SU-DHL-6 (cell line): ENCODE data around the gene ALKBH6.

Source experiments
- H2AFZ ChIP-seq: fragments of 200-600 bp; sonication (generic); 2 replicates; pipeline ENCODE4 v1.6.1; 2014; ENCODE audit warnings: low read depth, mild to moderate bottlenecking, moderate library complexity, mixed read lengths, antibody characterized with exemption, low read length; ENCODE audit not compliant: severe bottlenecking
- H3F3A ChIP-seq: fragments of 200-600 bp; shearing (Covaris generic); 2 replicates; pipeline ENCODE4 v1.6.0; 2016; ENCODE audit warnings: antibody characterized with exemption, mild to moderate bottlenecking; ENCODE audit not compliant: insufficient read depth
- H3K27ac ChIP-seq: fragments of 200-600 bp; sonication (generic); 2 replicates; pipeline ENCODE4 v1.5.1; 2016; ENCODE audit warnings: low read depth, mild to moderate bottlenecking, low read length, moderate library complexity, mixed read lengths
- H3K27me3 ChIP-seq: fragments of 200-600 bp; sonication (generic), shearing (Covaris generic); 2 replicates; pipeline ENCODE4 v1.6.0; 2014; ENCODE audit warnings: mild to moderate bottlenecking, low read length
- H3K36me3 ChIP-seq: fragments of 200-600 bp; sonication (generic); 2 replicates; pipeline ENCODE4 v1.6.1; 2014; ENCODE audit warnings: mild to moderate bottlenecking, low read length, mixed read lengths
- H3K4me2 ChIP-seq: fragments of 300-600, 200-600 bp; shearing (Covaris generic), sonication (generic); 2 replicates; pipeline ENCODE4 v1.6.0; 2014; ENCODE audit warnings: low read length, low read depth, mild to moderate bottlenecking; ENCODE audit not compliant: poor library complexity, severe bottlenecking
- H3K4me3 ChIP-seq: fragments of 200-600 bp; sonication (generic); 2 replicates; pipeline ENCODE4 v1.5.1; 2014; ENCODE audit warnings: antibody characterized with exemption, low read length, mild to moderate bottlenecking, mixed read lengths; ENCODE audit not compliant: insufficient read depth, poor library complexity, severe bottlenecking
- H3K79me2 ChIP-seq: fragments of 200-600 bp; sonication (generic); 2 replicates; pipeline ENCODE4 v1.6.1; 2014; ENCODE audit warnings: mild to moderate bottlenecking, low read length, moderate library complexity; ENCODE audit not compliant: insufficient read depth
- H3K9ac ChIP-seq: fragments of 200-600 bp; sonication (generic); 2 replicates; pipeline ENCODE4 v1.7.0; 2014; ENCODE audit warnings: mild to moderate bottlenecking, low read length
- H3K9me2 ChIP-seq: fragments of 200-600 bp; sonication (generic); replicated peaks from 2 replicates; pipeline ENCODE4 v1.6.1; 2014; ENCODE audit warnings: low read length; ENCODE audit not compliant: insufficient read depth
- H3K9me3 ChIP-seq: fragments of 200-600 bp; sonication (generic); 2 replicates; pipeline ENCODE4 v1.6.1; 2014; ENCODE audit warnings: low read length, mixed read lengths; ENCODE audit not compliant: insufficient read depth
- H4K20me1 ChIP-seq: fragments of 200-600 bp; sonication (generic); 2 replicates; pipeline ENCODE4 v1.6.1; 2014; ENCODE audit warnings: low read depth, mild to moderate bottlenecking, antibody characterized with exemption, low read length, moderate library complexity, mixed read lengths
- CTCF ChIP-seq: fragments of 200-600 bp; sonication (generic); IDR thresholded peaks from one replicate; pipeline ENCODE4 v1.5.1; 2017; ENCODE audit warnings: antibody characterized with exemption, mild to moderate bottlenecking, low read length, moderate library complexity; ENCODE audit not compliant: insufficient read depth, poor library complexity, severe bottlenecking
- EZH2phosphoT487 ChIP-seq: fragments of 200-600 bp; sonication (generic), shearing (Covaris generic); conservative IDR thresholded peaks from 2 replicates; pipeline ENCODE4 v1.6.1; 2018; ENCODE audit warnings: mild to moderate bottlenecking, antibody characterized with exemption, low read length, moderate library complexity, mixed read lengths

Gene ALKBH6

DNA sequence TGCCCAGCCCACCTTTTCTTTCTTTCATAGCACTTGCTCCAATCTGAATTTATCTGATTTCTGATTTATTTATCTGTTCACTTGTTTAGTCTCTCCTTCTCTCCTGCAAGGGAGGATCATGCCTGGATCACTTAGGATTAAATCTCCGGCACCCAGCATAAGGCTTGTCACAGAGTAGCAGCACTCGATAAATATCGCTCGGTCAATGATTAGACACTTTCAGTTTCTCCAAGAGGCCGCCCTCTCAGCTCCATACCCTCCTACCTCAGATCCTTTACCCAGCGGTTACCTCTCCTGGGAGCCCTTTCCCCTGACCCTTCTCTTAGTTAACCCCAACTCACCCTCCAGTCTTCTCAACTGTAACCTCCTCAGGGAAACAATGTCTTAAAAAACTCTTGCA is 17.3 kb upstream of the ALKBH6 start:
- H3K4me3 ChIP-seq, result no peak overlapping the region
- no peak overlapping the region for H3K27ac ChIP-seq
- no peak overlapping the region for H3K4me2 ChIP-seq
- H3K36me3 ChIP-seq, result no peaks in the 10 kb centered on the region
- TF ChIP-seq EZH2phosphoT487 (no peak), CTCF (no peak)
- H3K27me3 ChIP-seq, result no peaks in the 10 kb centered on the region
- no peaks in the 10 kb centered on the region for H3K9me3 ChIP-seq
- no peaks in the 10 kb centered on the region for H3F3A ChIP-seq
- no peak overlapping the region for H2AFZ ChIP-seq
- no peak overlapping the region for H3K9ac ChIP-seq
- H4K20me1 ChIP-seq, result no peaks in the 10 kb centered on the region
- H3K9me2 ChIP-seq, result no peaks in the 10 kb centered on the region
- H3K79me2 ChIP-seq, result no peaks in the 10 kb centered on the region

- no peak overlapping the region for H3K4me3 ChIP-seq
- TF ChIP-seq EZH2phosphoT487 (no peak), CTCF (no peak)
- H3K27ac ChIP-seq, result no peak overlapping the region
- H3K9me3 ChIP-seq, result no peaks in the 10 kb centered on the region
- no peak overlapping the region for H3K9ac ChIP-seq
- no peaks in the 10 kb centered on the region for H3K36me3 ChIP-seq
- no peak overlapping the region for H2AFZ ChIP-seq
- H3K27me3 ChIP-seq, result no peaks in the 10 kb centered on the region
- no peaks in the 10 kb centered on the region for H3K79me2 ChIP-seq
- H4K20me1 ChIP-seq, result no peaks in the 10 kb centered on the region
- no peaks in the 10 kb centered on the region for H3F3A ChIP-seq
- H3K4me2 ChIP-seq, result no peak overlapping the region
- no peaks in the 10 kb centered on the region for H3K9me2 ChIP-seq
These were observed 16.5 kb upstream of the ALKBH6 start for GRCh38 chr19:36030264-36031148.

DNA sequence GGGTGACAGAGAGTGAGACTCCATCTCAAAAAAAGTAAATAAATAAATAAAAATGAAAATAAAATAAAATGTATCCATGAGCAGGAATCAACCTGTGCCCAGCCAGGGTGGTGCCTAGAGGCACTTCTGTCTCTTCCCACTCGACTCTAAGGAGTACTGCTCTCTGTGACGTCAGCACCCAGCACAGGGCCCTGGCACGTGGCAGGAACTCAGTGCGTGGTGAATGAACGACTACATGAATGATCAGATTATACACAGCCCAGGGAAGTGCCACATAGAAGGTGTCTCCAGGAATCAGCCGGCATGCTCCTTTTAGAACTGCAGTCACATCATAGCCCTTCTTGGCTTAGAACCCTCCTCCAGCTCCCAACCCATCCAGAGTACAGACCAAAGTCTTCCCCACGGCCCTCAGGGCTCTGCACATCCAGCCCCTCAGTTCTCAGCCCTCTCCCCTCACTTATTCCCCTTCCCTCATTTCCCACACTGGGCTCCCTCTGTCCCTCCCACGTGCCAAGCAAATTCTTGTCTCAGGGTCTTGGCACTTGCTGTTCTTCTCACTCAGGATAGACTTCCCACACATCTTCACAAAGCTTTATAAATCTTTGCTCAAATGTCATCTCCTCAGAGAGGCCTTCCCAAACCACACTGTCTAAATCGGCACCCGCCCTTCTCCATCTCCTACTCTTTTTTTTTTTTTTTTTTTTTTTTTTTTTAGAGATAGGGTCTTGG is 14.5 kb upstream of the ALKBH6 start:
- Histone ChIP-seq H3K4me2 (no peak overlapping the region), H4K20me1 (no peaks in the 10 kb centered on the region), H3F3A (no peaks in the 10 kb centered on the region), H3K9ac (no peak overlapping the region), H3K9me2 (no peaks in the 10 kb centered on the region), H3K36me3 (no peaks in the 10 kb centered on the region), H3K79me2 (no peaks in the 10 kb centered on the region), H2AFZ (no peak overlapping the region), H3K27ac (no peak overlapping the region), H3K9me3 (no peaks in the 10 kb centered on the region), H3K4me3 (no peak overlapping the region), H3K27me3 (no peaks in the 10 kb centered on the region)
- TF ChIP-seq EZH2phosphoT487 (no peak), CTCF (no peak)
